Measurements from ENCODE around the gene SH3YL1.

Gene SH3YL1

GRCh38 chr2:249538-250042 lies 14.2 kb downstream of the SH3YL1 start:
- TF ChIP-seq EZH2 (IDR thresholded peaks at IDR 0.05), result no peak
- no peak for TF ChIP-seq POLR2AphosphoS5 (IDR thresholded peaks at IDR 0.05; ENCODE audit: borderline replicate concordance, low read depth, low read length)
- TF ChIP-seq FOXP2 (optimal IDR thresholded peaks at IDR 0.05; ENCODE audit: control extremely low read depth, extremely low read length, insufficient read depth), result no peak
- no peak overlapping the region for H3K27ac ChIP-seq
- no peak for DNase-seq (ENCODE audit: low read depth, low spot score)
- H3K4me3 ChIP-seq, result no peak overlapping the region
- no peak overlapping the region for H3K9ac ChIP-seq (ENCODE audit: insufficient read length)
- H3K9me3 ChIP-seq (ENCODE audit: low read depth, low read length), result no peaks in the 10 kb centered on the region
- H3K36me3 ChIP-seq (ENCODE audit: insufficient read depth, low read length), result peaks cover 13% of the 10 kb centered on the region

GRCh38 chr2:248724-249123 lies 15.1 kb downstream of the SH3YL1 start:
- no peak overlapping the region for H3K27ac ChIP-seq
- DNase-seq (ENCODE audit: low read depth, low spot score), result no peak
- H3K9me3 ChIP-seq (ENCODE audit: low read depth, low read length), result no peaks in the 10 kb centered on the region
- TF ChIP-seq FOXP2 (optimal IDR thresholded peaks at IDR 0.05; ENCODE audit: control extremely low read depth, extremely low read length, insufficient read depth) (no peak), POLR2AphosphoS5 (IDR thresholded peaks at IDR 0.05; ENCODE audit: borderline replicate concordance, low read depth, low read length) (no peak), EZH2 (IDR thresholded peaks at IDR 0.05) (no peak)
- H3K9ac ChIP-seq (ENCODE audit: insufficient read length), result no peak overlapping the region
- H3K4me3 ChIP-seq, result no peak overlapping the region
- H3K36me3 ChIP-seq (ENCODE audit: insufficient read depth, low read length), result peaks cover 18% of the 10 kb centered on the region

GRCh38 chr2:246489-247144 lies 17.2 kb downstream of the SH3YL1 start:
- H3K36me3 ChIP-seq (ENCODE audit: insufficient read depth, low read length), result peaks cover 28% of the 10 kb centered on the region

GRCh38 chr2:244547-244946 lies 19.3 kb downstream of the SH3YL1 start:
- TF ChIP-seq EZH2 (IDR thresholded peaks at IDR 0.05) (no peak), POLR2AphosphoS5 (IDR thresholded peaks at IDR 0.05; ENCODE audit: borderline replicate concordance, low read depth, low read length) (no peak), FOXP2 (optimal IDR thresholded peaks at IDR 0.05; ENCODE audit: control extremely low read depth, extremely low read length, insufficient read depth) (no peak)
- DNase-seq (ENCODE audit: low read depth, low spot score), result no peak
- H3K9ac ChIP-seq (ENCODE audit: insufficient read length), result no peak overlapping the region
- H3K36me3 ChIP-seq (ENCODE audit: insufficient read depth, low read length), result peaks cover 28% of the 10 kb centered on the region
- no peak overlapping the region for H3K27ac ChIP-seq
- H3K4me3 ChIP-seq, result no peak overlapping the region
- H3K9me3 ChIP-seq (ENCODE audit: low read depth, low read length), result no peaks in the 10 kb centered on the region

More at GRCh38 chr2:246489-247144, 17.2 kb downstream of the SH3YL1 start:
- Histone ChIP-seq H3K27ac (peak overlapping the region; percentile 48; the same call in 1 of the 2 replicates), H3K9ac (ENCODE audit: insufficient read length) (no peak overlapping the region), H3K9me3 (ENCODE audit: low read depth, low read length) (no peaks in the 10 kb centered on the region), H3K4me3 (no peak overlapping the region)
- no peak for TF ChIP-seq EZH2 (IDR thresholded peaks at IDR 0.05)
- no peak for TF ChIP-seq FOXP2 (optimal IDR thresholded peaks at IDR 0.05; ENCODE audit: control extremely low read depth, extremely low read length, insufficient read depth)
- no peak for TF ChIP-seq POLR2AphosphoS5 (IDR thresholded peaks at IDR 0.05; ENCODE audit: borderline replicate concordance, low read depth, low read length)
- no peak for DNase-seq (ENCODE audit: low read depth, low spot score)

- Histone ChIP-seq H3K36me3 (ENCODE audit: insufficient read depth, low read length) (peaks cover 12% of the 10 kb centered on the region; the same call in 1 of the 2 replicates), H3K27ac (no peak overlapping the region), H3K9me3 (ENCODE audit: low read depth, low read length) (no peaks in the 10 kb centered on the region), H3K9ac (ENCODE audit: insufficient read length) (no peak overlapping the region), H3K4me3 (no peak overlapping the region)
- no peak for TF ChIP-seq EZH2 (IDR thresholded peaks at IDR 0.05)
- TF ChIP-seq FOXP2 (optimal IDR thresholded peaks at IDR 0.05; ENCODE audit: control extremely low read depth, extremely low read length, insufficient read depth), result no peak
- TF ChIP-seq POLR2AphosphoS5 (IDR thresholded peaks at IDR 0.05; ENCODE audit: borderline replicate concordance, low read depth, low read length), result no peak
- DNase-seq (ENCODE audit: low read depth, low spot score), result no peak
Measured at GRCh38 chr2:238869-239268, 25.0 kb downstream of the SH3YL1 start.

GRCh38 chr2:238431-238830 lies 25.4 kb downstream of the SH3YL1 start:
- DNase-seq (ENCODE audit: low read depth, low spot score), result no peak
- H3K36me3 ChIP-seq (ENCODE audit: insufficient read depth, low read length), result peaks cover 8% of the 10 kb centered on the region; the same call in 1 of the 2 replicates
- H3K9me3 ChIP-seq (ENCODE audit: low read depth, low read length), result no peaks in the 10 kb centered on the region
- no peak overlapping the region for H3K27ac ChIP-seq
- TF ChIP-seq FOXP2 (optimal IDR thresholded peaks at IDR 0.05; ENCODE audit: control extremely low read depth, extremely low read length, insufficient read depth), result no peak
- no peak for TF ChIP-seq POLR2AphosphoS5 (IDR thresholded peaks at IDR 0.05; ENCODE audit: borderline replicate concordance, low read depth, low read length)
- TF ChIP-seq EZH2 (IDR thresholded peaks at IDR 0.05), result no peak
- no peak overlapping the region for H3K4me3 ChIP-seq
- no peak overlapping the region for H3K9ac ChIP-seq (ENCODE audit: insufficient read length)

GRCh38 chr2:237878-238277 lies 26.0 kb downstream of the SH3YL1 start:
- DNase-seq (ENCODE audit: low read depth, low spot score), result no peak
- TF ChIP-seq POLR2AphosphoS5 (IDR thresholded peaks at IDR 0.05; ENCODE audit: borderline replicate concordance, low read depth, low read length), result no peak
- no peak for TF ChIP-seq FOXP2 (optimal IDR thresholded peaks at IDR 0.05; ENCODE audit: control extremely low read depth, extremely low read length, insufficient read depth)
- TF ChIP-seq EZH2 (IDR thresholded peaks at IDR 0.05), result no peak

GRCh38 chr2:236993-237539 lies 26.8 kb downstream of the SH3YL1 start:
- H3K36me3 ChIP-seq (ENCODE audit: insufficient read depth, low read length), result no peaks in the 10 kb centered on the region
- H3K27ac ChIP-seq, result no peak overlapping the region
- no peak for DNase-seq (ENCODE audit: low read depth, low spot score)
- no peak for TF ChIP-seq POLR2AphosphoS5 (IDR thresholded peaks at IDR 0.05; ENCODE audit: borderline replicate concordance, low read depth, low read length)
- no peak for TF ChIP-seq EZH2 (IDR thresholded peaks at IDR 0.05)
- no peak for TF ChIP-seq FOXP2 (optimal IDR thresholded peaks at IDR 0.05; ENCODE audit: control extremely low read depth, extremely low read length, insufficient read depth)
- no peak overlapping the region for H3K4me3 ChIP-seq
- H3K9ac ChIP-seq (ENCODE audit: insufficient read length), result no peak overlapping the region
- H3K9me3 ChIP-seq (ENCODE audit: low read depth, low read length), result no peaks in the 10 kb centered on the region

More at GRCh38 chr2:237878-238277, 26.0 kb downstream of the SH3YL1 start:
- Histone ChIP-seq H3K36me3 (ENCODE audit: insufficient read depth, low read length) (peaks cover 3% of the 10 kb centered on the region; the same call in 1 of the 2 replicates), H3K4me3 (no peak overlapping the region), H3K9me3 (ENCODE audit: low read depth, low read length) (no peaks in the 10 kb centered on the region), H3K27ac (no peak overlapping the region), H3K9ac (ENCODE audit: insufficient read length) (no peak overlapping the region)
